K562 (cell line): ENCODE results near the gene HSPA1L. TPM values are rescaled to one million over a fixed set of nuclear protein-coding genes. Genes with fewer than 3 reads are reported as not detected.

Experiments
- AFF1 ChIP-seq, 2 experiments: fragments of 450-650 bp; IDR thresholded peaks; 2 replicates each; pipeline ENCODE4 v1.6.1; 2018; ENCODE audit warnings: mild to moderate bottlenecking in 2 of 2, low read depth in 1 of 2; ENCODE audit not compliant: partially characterized antibody in 2 of 2
- ARID3B ChIP-seq: fragments of 250-450 bp; sonication (Bioruptor Pico); IDR thresholded peaks from 2 replicates; pipeline ENCODE4 v1.4.0; 2020; ENCODE audit warnings: borderline replicate concordance
- EP300 ChIP-seq: IDR thresholded peaks from 2 replicates; pipeline ENCODE4 v1.6.1; 2012; ENCODE audit warnings: low read length, improper control_type of control experiment
- ETV1 ChIP-seq: fragments of 450-650 bp; conservative IDR thresholded peaks from 2 replicates; pipeline ENCODE4 v1.6.1; 2016; ENCODE audit warnings: missing genetic modification characterization, control low read depth, low read depth, missing compliant biosample characterization
- GTF2B ChIP-seq: IDR thresholded peaks from 2 replicates; pipeline ENCODE4 v1.6.1; 2011; ENCODE audit not compliant: insufficient read length; ENCODE audit errors: extremely low read depth
- JUND ChIP-seq, 2 experiments: IDR thresholded peaks; 2 replicates in 1 of 2; 3 replicates in 1 of 2; pipeline ENCODE4 v1.6.1; 2011; ENCODE audit warnings: borderline replicate concordance in 2 of 2, low read depth in 2 of 2, low read length in 2 of 2, improper control_type of control experiment in 1 of 2, missing biosample characterization in 1 of 2, missing genetic modification characterization in 1 of 2, missing genetic modification reagents in 1 of 2
- MAFG ChIP-seq: fragments of 450-650 bp; conservative IDR thresholded peaks from 2 replicates; pipeline ENCODE4 v1.6.1; 2016; ENCODE audit warnings: missing genetic modification characterization, missing compliant biosample characterization
- MITF ChIP-seq: IDR thresholded peaks from 2 replicates; pipeline ENCODE4 v1.6.1; 2014; ENCODE audit warnings: antibody characterized with exemption
- MLX ChIP-seq, 2 experiments: fragments of 450-650 bp in 1 of 2; sonication (generic) in 1 of 2; formaldehyde crosslinking; conservative IDR thresholded peaks; 2 replicates each; pipeline versions ENCODE4 v1.4.0 to v1.8.1; 2020 to 2022; ENCODE audit warnings: mild to moderate bottlenecking in 1 of 2, missing genetic modification reagents in 1 of 2
- NEUROD1 ChIP-seq: fragments of 150-350 bp; IDR thresholded peaks from 2 replicates; pipeline ENCODE4 v1.6.1; 2014; ENCODE audit warnings: borderline replicate concordance, low read length, low read depth; ENCODE audit not compliant: partially characterized antibody
- POLR3A ChIP-seq: IDR thresholded peaks from 2 replicates; pipeline ENCODE4 v1.6.1; 2011; ENCODE audit warnings: borderline replicate concordance, mild to moderate bottlenecking, moderate library complexity; ENCODE audit not compliant: insufficient read length, insufficient read depth; ENCODE audit errors: extremely low read depth
- RBM34 ChIP-seq: fragments of 200-400 bp; formaldehyde crosslinking; IDR thresholded peaks from 2 replicates; pipeline ENCODE4 v1.6.1; 2018; ENCODE audit warnings: low read length, borderline replicate concordance; ENCODE audit not compliant: insufficient read depth
- SPI1 ChIP-seq: IDR thresholded peaks from 2 replicates; pipeline ENCODE4 v1.6.1; 2011; ENCODE audit warnings: low read depth, low read length, control low read depth, borderline replicate concordance
- SUPT5H ChIP-seq: fragments of 450-650 bp; IDR thresholded peaks from 2 replicates; pipeline ENCODE4 v1.6.1; 2016
- ZFPM2 ChIP-seq: fragments of 250-450 bp; sonication (Bioruptor Pico); IDR thresholded peaks from 2 replicates; pipeline ENCODE4 v1.5.1; 2022; ENCODE audit warnings: mild to moderate bottlenecking
- ZNF184 ChIP-seq: sonication (generic); formaldehyde crosslinking; IDR thresholded peaks from 2 replicates; pipeline ENCODE4 v1.5.0; 2020; ENCODE audit warnings: missing genetic modification reagents
- ZNF695 ChIP-seq: fragments of 450-650 bp; formaldehyde crosslinking; IDR thresholded peaks from 2 replicates; pipeline ENCODE4 v1.4.0; 2020; ENCODE audit warnings: mild to moderate bottlenecking, moderate library complexity
- ZNF696 ChIP-seq: fragments of 250-450 bp; sonication (Bioruptor Pico); conservative IDR thresholded peaks from 2 replicates; pipeline ENCODE4 v1.4.0; 2020; ENCODE audit warnings: mild to moderate bottlenecking, moderate library complexity
- polyA plus RNA-seq, 8 experiments: library from polyadenylated mRNA; depleted of rRNA in 4 of 8; stranded (reverse) in 5 of 8; unstranded in 3 of 8; fragments of >200 nt; fragmentation: Nextera tagmentation in 2 of 8; fragmentation: Illumina TruSeq in 1 of 8; extraction: Ambion mirVana in 2 of 8; extraction: Trizol in 1 of 8; gene quantifications; 2 replicates each; pipeline versions ENCODE4 v1.2.1 to v1.2.3, GENCODE V29; 2011 to 2014; ENCODE audit warnings: inconsistent platforms in 1 of 8, missing spikeins in 1 of 8
- total RNA-seq, 7 experiments: library from RNA; depleted of rRNA in 6 of 7; stranded (reverse); fragments of >200 nt in 6 of 7; fragmentation: Illumina TruSeq in 2 of 7; extraction: Trizol in 2 of 7; gene quantifications; 2 replicates each; pipeline versions ENCODE4 v1.2.1 to v1.2.3, GENCODE V29; 2011 to 2021; ENCODE audit warnings: low replicate concordance in 1 of 7

HSPA1L gene
- total and polyA plus RNA-seq, 9 of the 15 experiments (the other 6 are each of a cell fraction or from before 2014, with no cell fraction given) = 0.14 to 2.1 (median 1.3) TPM

DNA sequence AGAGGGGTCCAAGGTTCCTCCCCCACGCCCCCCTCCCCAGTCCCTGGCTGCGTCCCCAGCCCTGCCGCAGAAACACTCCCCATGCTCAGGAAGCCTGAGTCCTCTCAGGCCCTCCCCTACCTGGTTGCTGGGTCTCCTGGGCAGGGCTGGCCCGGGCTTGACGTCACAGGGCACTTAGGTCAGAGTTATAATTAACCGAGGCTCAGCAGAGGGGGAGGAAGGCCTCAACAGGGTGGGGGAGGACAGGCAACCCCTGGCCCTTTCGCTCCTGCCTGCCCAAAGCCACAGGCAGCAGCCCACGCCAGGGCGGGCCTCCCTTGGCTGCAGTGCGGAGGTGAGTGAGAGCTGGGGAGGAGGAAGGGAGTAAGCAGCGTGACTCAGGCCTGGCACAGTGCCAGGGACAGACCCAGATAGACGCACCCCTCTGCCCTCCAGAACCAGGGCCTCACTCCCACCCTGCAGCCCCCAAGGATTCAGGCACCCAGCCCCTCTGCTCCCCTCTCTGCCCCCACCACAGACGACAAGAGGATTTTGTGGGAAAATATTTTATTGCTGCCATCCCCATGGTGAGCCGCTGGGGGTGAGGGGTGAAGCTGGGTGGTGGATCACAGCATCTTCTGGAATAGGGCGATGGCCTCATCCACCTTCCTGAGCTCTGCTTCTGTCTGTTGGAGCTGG lies 38.0 kb downstream of the HSPA1L start, which contains the start of gene VWA7 (continued):
- no peak for TF ChIP-seq GTF2B
- TF ChIP-seq SUPT5H = peak; percentile 83
- peak; percentile 83 for TF ChIP-seq ETV1 (tag)
- TF ChIP-seq MLX (CRISPR knock-in tag; conservative IDR thresholded peaks at IDR 0.05) = peak in 1 of 2 experiments; percentile 22; a peak in 1 of 4 replicates
- peak; percentile 91 for TF ChIP-seq MAFG (tag)
- TF ChIP-seq POLR3A = no peak
- no peak; the same call in 1 of the 2 replicates for TF ChIP-seq ZNF695 (CRISPR knock-in tag)
- peak; percentile 94 for TF ChIP-seq MITF
- peak; percentile 51 for TF ChIP-seq SPI1
- no peak for TF ChIP-seq ZNF184 (CRISPR knock-in tag)
- TF ChIP-seq EP300 = peak; percentile 88
- TF ChIP-seq ZFPM2 (CRISPR knock-in tag) = peak; percentile 35; the same call in 1 of the 2 replicates
- peak in 1 of 2 experiments; percentile 87 for TF ChIP-seq AFF1 (IDR thresholded peaks at IDR 0.05; ENCODE audit: low read depth in 1 of 2, partially characterized antibody in 2 of 2)
- TF ChIP-seq JUND (IDR thresholded peaks at IDR 0.05; ENCODE audit: borderline replicate concordance, low read depth, low read length) = peak; percentile 97
- no peak; the same call in 1 of the 3 replicates for TF ChIP-seq JUND (tag; IDR thresholded peaks at IDR 0.05; ENCODE audit: borderline replicate concordance, low read depth, low read length)
- peak; percentile 95 for TF ChIP-seq NEUROD1
- TF ChIP-seq ZNF696 = no peak
- no peak for TF ChIP-seq RBM34
- TF ChIP-seq ARID3B (CRISPR knock-in tag) = peak; percentile 11; the same call in 1 of the 2 replicates
